Astrocyte (in vitro differentiated cells and primary cell): Measurements from ENCODE around the gene ITK. TPM values are rescaled to one million over a fixed set of nuclear protein-coding genes. Genes with fewer than 3 reads are reported as not detected.

Experiments
- DNase-seq: peaks from one replicate; pipeline ENCODE4 v3.0.0-alpha.2; 2010; ENCODE audit warnings: low read depth
- FAIRE-seq: peaks from 2 replicates; lab custom pipeline; 2011; peaks lifted over from hg19 to GRCh38; lab: Jason Lieb, UNC
- H2AFZ ChIP-seq: 2 replicates; pipeline ENCODE4 v1.6.0; 2012; ENCODE audit warnings: low read depth, low read length, inconsistent platforms
- H3K27ac ChIP-seq: 2 replicates; pipeline ENCODE4 v1.5.1; 2011; ENCODE audit warnings: low read depth, low read length, inconsistent platforms
- H3K27me3 ChIP-seq: 2 replicates; pipeline ENCODE4 v1.6.0; 2011; ENCODE audit warnings: low read length, inconsistent platforms; ENCODE audit not compliant: insufficient read depth
- H3K36me3 ChIP-seq: 2 replicates; pipeline ENCODE4 v1.5.1; 2011; ENCODE audit warnings: low read length, inconsistent platforms; ENCODE audit not compliant: insufficient read depth
- H3K4me1 ChIP-seq: 2 replicates; pipeline ENCODE4 v1.5.1; 2011; ENCODE audit warnings: low read length, inconsistent platforms; ENCODE audit not compliant: insufficient read depth
- H3K4me2 ChIP-seq: 2 replicates; pipeline ENCODE4 v1.6.0; 2012; ENCODE audit warnings: low read length, inconsistent platforms
- H3K4me3 ChIP-seq: 2 replicates; pipeline ENCODE4 v1.5.1; 2011; ENCODE audit warnings: low read depth, mild to moderate bottlenecking, low read length, inconsistent platforms; ENCODE audit not compliant: insufficient read depth
- H3K79me2 ChIP-seq: 2 replicates; pipeline ENCODE4 v1.6.0; 2012; ENCODE audit warnings: mild to moderate bottlenecking, low read length, inconsistent platforms; ENCODE audit not compliant: insufficient read depth
- H3K9ac ChIP-seq: 2 replicates; pipeline ENCODE4 v1.6.0; 2012; ENCODE audit warnings: mild to moderate bottlenecking, low read length, inconsistent platforms
- H3K9me3 ChIP-seq: 2 replicates; pipeline ENCODE4 v1.5.1; 2012; ENCODE audit warnings: low read depth, mild to moderate bottlenecking, low read length, inconsistent platforms; ENCODE audit not compliant: insufficient read depth
- H4K20me1 ChIP-seq: 2 replicates; pipeline ENCODE4 v1.6.0; 2012; ENCODE audit warnings: low read length, inconsistent platforms; ENCODE audit not compliant: insufficient read depth
- H3K27ac Mint-ChIP-seq: one replicate; pipeline ENCODE4 v1.8.0; 2021; ENCODE audit warnings: mild to moderate bottlenecking, mixed read lengths; ENCODE audit not compliant: unreplicated experiment
- H3K27me3 Mint-ChIP-seq: one replicate; pipeline ENCODE4 v1.8.0; 2021; ENCODE audit warnings: low read depth, mixed read lengths; ENCODE audit not compliant: unreplicated experiment
- H3K36me3 Mint-ChIP-seq: one replicate; pipeline ENCODE4 v1.8.0; 2021; ENCODE audit warnings: low read depth, mixed read lengths; ENCODE audit not compliant: unreplicated experiment
- H3K4me1 Mint-ChIP-seq: one replicate; pipeline ENCODE4 v1.8.0; 2021; ENCODE audit warnings: low read depth, mixed read lengths; ENCODE audit not compliant: unreplicated experiment
- H3K4me3 Mint-ChIP-seq: one replicate; pipeline ENCODE4 v1.8.0; 2021; ENCODE audit warnings: mild to moderate bottlenecking, moderate library complexity, mixed read lengths; ENCODE audit not compliant: unreplicated experiment
- H3K9me3 Mint-ChIP-seq: one replicate; pipeline ENCODE4 v1.8.0; 2021; ENCODE audit warnings: mild to moderate bottlenecking, mixed read lengths; ENCODE audit not compliant: unreplicated experiment
- total RNA-seq: library from RNA; stranded (reverse); gene quantifications from 2 replicates; pipeline ENCODE4 v1.2.1, GENCODE V29; 2021
- TF ChIP-seq, protein P1 (sequence below): IDR thresholded peaks from 2 replicates; pipeline ENCODE4 v1.5.1; 2011; ENCODE audit warnings: low read depth, mild to moderate bottlenecking, inconsistent platforms, low read length, moderate library complexity; ENCODE audit not compliant: insufficient read depth

ITK gene
- total RNA-seq, 1 donor from 2014 or later, result 0.48 TPM

DNA sequence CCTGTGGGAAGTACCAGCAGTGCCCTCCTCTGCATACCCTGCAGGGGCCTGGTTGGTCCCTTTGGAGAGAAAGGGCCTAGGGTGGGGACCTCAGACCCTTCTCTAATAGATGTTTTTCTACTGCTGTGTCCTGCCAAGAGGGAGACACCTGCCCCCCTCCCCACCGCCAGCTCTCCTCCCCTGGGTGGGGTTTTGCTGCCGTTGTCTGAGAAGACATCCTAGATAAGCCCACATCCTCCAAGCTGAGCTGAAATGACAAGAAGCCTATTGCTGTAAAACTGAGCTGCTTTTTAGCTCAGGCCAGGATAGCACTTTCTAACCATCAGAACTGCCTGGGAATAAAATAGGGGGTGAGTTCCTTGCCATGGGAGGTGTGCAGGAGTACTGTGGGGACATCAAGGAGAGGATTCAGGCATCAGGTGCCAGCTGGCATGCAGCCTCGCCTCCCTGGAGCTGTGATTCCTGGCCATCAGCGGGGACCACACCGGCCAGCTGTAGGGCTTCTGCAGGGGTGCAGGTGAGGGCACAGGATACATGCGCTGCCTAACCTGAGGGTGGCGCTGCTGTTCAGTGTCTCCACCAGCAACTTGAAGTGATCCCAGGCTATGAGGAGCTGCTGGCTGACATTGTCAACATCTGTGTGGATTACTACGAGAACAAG is 123.2 kb downstream of the ITK start:
- no peaks in the 10 kb centered on the region for H3K79me2 ChIP-seq
- no peak overlapping the region for H3K4me3 Mint-ChIP-seq
- H3K9me3 Mint-ChIP-seq, result peaks cover 7% of the 10 kb centered on the region

More for the DNA sequence above, 123.2 kb downstream of the ITK start:
- Histone ChIP-seq H3K36me3 (no peaks in the 10 kb centered on the region), H2AFZ (no peak overlapping the region), H4K20me1 (no peaks in the 10 kb centered on the region), H3K4me2 (no peak overlapping the region), H3K27ac (no peak overlapping the region), H3K9ac (no peak overlapping the region), H3K4me1 (no peaks in the 10 kb centered on the region), H3K4me3 (no peak overlapping the region), H3K9me3 (no peaks in the 10 kb centered on the region), H3K27me3 (no peaks in the 10 kb centered on the region)
- Mint-ChIP-seq H3K27me3 (no peaks in the 10 kb centered on the region), H3K27ac (no peak overlapping the region), H3K4me1 (no peaks in the 10 kb centered on the region), H3K36me3 (peaks cover 17% of the 10 kb centered on the region)
- DNase-seq (no peak), FAIRE-seq (no peak)
- TF ChIP-seq, protein P1, sequence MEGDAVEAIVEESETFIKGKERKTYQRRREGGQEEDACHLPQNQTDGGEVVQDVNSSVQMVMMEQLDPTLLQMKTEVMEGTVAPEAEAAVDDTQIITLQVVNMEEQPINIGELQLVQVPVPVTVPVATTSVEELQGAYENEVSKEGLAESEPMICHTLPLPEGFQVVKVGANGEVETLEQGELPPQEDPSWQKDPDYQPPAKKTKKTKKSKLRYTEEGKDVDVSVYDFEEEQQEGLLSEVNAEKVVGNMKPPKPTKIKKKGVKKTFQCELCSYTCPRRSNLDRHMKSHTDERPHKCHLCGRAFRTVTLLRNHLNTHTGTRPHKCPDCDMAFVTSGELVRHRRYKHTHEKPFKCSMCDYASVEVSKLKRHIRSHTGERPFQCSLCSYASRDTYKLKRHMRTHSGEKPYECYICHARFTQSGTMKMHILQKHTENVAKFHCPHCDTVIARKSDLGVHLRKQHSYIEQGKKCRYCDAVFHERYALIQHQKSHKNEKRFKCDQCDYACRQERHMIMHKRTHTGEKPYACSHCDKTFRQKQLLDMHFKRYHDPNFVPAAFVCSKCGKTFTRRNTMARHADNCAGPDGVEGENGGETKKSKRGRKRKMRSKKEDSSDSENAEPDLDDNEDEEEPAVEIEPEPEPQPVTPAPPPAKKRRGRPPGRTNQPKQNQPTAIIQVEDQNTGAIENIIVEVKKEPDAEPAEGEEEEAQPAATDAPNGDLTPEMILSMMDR, result no peak

Other genes starting within 250 kb of the ITK start
- not detected in 2 replicates for gene TIMD4, start 217.6 kb upstream of the ITK start, total RNA-seq
- gene HAVCR1, start 121.7 kb upstream of the ITK start, total RNA-seq, result 1.3 and 2.0 TPM in 2 replicates
- gene HAVCR2, start 71.8 kb upstream of the ITK start, total RNA-seq, result 7.4 and 10.0 TPM in 2 replicates
- 9.3 and 9.6 TPM in 2 replicates for gene MED7, start 38.0 kb upstream of the ITK start, total RNA-seq
- gene GARIN3, start 14.6 kb upstream of the ITK start, total RNA-seq, result not detected in 2 replicates
- 82.7 and 96.8 TPM in 2 replicates for gene CYFIP2, start 85.3 kb downstream of the ITK start, total RNA-seq